Adrenal gland (tissue), 5 donors: ENCODE data around the gene CTCFL.

ENCODE experiments used
- CTCF ChIP-seq, 6 experiments: fragments of 450-650 bp in 4 of 6; fragments of 200-600 bp in 2 of 6; sonication (generic) in 1 of 6; IDR thresholded peaks; 1 replicate in 5 of 6; 2 replicates in 1 of 6; pipeline versions ENCODE4 v1.5.1 to v1.8.0; 2016 to 2021; ENCODE audit warnings: antibody characterized with exemption in 6 of 6, mild to moderate bottlenecking in 2 of 6, moderate library complexity in 1 of 6
- POLR2A ChIP-seq, 2 donors: fragments of 450-650 bp; IDR thresholded peaks; one replicate each; pipeline ENCODE4 v1.6.1; 2017; ENCODE audit warnings: antibody characterized with exemption in 2 of 2, mild to moderate bottlenecking in 2 of 2, moderate library complexity in 1 of 2
- donor health status: DM: no; HTN: no; CAD: no.

- TF ChIP-seq POLR2A (IDR thresholded peaks at IDR 0.05), result no peak
- no peak for TF ChIP-seq CTCF (IDR thresholded peaks at IDR 0.05)
Measured at GRCh38 chr20:57501461-57502335, 23.2 kb downstream of the CTCFL start.
